Measurements from ENCODE around the gene OXCT2.
A peak's percentile ranks its signal among the peaks of the same experiment; 100 is the strongest.

OXCT2 gene

DNA sequence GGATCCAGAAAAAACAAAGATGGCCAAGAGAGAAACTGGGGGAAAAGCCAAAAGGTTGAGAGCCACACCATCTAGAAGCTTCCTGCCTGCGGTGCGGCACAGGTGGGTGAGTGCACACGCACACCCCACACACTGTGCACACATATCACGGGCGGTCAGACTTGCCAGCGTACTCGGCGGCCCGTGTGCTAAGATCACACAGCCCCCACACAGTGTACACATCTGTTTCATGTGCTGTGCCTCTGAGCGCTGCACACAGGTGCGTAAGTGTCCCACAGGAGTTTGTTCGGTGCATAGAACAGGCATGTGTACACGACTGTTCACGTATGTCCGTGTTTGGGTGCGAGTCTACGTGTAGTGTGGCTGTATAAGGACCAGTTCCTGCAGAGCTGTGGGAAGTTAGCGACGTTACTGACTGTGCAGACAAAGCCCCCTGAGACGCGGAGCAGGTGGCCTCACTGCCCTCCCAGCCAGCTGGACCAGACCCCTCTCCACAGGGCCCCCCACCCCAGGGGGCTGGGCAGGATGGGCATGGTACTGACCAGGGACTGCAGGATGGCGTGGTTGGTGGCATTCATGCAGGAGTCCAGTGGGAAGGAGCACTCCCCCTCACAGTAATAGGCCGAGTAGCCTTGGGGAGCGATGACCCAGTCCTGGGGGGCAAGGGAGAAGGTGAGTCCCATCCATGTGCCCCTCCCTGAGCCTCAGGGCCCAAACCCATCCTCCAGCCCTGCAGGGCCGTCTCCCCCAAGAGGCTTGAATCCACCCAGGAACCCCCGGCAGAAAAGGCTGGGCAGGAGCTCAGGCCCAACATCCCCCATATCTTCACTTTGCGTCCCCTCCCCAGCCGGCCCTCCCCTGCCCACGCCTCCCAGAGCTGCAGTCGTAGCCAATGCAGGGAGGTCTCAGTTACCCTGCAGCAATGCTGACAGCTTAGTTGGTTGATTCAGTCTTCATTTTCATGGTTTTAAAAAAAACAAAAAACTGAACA lies 8.3 kb downstream of the OXCT2 start:
- DNase-seq = no peak

DNA sequence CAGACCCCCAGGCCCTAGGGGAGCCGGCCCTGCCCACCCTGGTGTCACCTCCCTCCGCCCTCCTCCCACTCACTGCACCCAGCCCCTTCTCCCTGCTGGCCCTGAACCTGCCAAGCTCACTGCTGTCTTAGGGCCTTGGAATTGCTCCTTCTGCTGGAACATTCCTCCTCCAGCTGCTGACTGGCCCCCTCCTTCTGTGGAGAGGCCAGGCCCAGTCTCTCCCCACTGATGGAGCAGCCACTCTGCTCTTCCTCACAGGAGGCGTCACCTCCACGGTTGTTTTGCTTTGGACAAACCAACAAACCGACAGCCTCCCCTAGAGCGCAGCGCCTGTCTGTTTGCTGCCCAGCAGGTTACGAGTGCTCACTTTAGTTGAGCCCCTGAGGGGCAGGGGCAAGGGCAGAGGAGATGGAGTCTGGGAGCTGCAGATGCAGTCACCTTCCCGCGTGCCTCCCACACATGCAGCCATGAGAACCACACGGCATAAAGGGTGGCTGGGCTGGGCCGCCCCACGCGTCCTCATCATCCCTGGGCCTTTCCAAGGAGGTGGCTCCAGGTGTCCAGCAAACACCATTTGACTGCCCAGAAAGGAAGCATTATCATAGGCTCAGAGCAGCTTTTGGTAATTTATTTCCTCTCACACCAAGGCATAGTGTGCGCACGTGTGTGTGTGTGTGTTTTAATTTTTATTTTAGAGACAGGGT lies 9.4 kb downstream of the OXCT2 start:
- no peak for DNase-seq

DNA sequence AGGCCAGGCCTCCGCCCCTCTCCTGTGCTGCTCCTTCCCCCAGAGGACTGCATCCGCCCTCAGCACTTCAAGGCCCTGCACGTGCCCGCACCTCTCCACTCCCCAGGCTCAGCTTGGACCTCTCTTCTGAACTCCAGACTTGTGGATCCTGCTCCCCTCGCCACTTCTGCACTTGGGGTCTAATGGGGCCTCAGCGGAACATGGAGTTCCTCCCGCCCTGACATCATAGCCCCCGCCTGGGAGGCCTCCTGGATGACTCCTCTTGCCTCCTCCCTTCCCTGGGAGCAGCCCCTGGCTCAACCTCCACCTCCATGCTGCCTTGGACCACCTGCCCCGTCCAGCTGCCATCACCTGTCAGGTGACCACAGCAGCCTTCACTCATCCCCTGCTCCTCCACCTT lies 10.1 kb downstream of the OXCT2 start:
- DNase-seq = no peak

DNA sequence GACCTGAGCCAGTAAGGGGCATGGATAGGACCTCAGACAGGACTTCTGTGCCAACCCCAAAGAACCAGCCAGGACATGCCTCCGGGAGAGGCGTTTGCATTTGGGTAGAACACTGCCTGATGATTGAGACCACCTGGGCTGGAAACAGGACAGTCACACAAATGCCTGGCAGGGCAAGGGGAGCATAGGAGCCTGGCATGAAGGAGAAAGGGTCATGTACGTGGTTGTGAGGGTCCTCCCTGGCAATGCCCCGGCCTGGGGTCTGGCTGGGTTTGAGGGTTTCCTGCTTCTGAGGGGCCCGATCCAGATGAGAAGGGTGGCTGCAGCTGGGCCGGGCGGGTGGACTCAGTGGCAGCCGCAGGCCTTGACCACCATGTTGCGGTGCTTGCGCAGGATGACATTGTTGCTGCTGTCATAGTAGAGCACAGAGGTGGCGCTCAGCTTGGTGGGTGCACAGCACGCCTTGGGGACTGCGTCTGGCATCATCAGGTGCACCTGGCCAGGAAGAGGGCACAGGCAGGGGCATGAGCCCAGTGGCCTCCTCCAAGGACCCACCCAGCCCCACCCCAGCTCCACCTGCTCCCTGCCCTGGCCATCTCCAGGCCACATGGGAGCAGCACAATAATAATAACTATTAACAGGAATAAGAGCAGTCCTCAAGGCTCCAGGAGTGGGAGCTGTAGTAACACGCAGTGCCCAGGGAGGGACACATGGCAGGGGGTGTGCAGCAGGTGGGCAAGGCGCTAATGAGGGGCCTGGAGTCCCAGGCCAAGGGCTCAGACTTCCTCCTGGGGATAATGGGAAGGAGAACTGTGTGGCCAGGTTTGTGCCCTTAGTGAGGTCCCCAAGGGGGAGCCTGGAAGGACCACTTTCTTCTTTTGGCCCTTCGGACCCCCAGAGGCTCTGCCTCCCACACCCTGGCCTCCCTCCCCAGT lies 10.8 kb downstream of the OXCT2 start:
- no peak for DNase-seq

DNA sequence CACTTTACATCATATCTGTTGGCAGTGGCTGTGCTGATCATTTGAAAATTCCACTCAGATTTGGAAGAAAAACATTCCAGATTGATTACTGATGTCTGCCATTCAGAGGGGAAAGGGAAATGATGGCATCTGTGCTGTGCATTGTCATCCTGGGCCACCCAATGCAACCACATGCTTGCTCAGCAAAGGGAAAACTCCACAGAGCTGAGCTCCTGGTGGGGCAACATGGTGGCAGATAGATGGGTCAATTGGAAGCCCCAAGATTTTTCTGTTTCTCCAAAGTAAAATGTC lies 11.8 kb downstream of the OXCT2 start:
- no peak for DNase-seq

DNA sequence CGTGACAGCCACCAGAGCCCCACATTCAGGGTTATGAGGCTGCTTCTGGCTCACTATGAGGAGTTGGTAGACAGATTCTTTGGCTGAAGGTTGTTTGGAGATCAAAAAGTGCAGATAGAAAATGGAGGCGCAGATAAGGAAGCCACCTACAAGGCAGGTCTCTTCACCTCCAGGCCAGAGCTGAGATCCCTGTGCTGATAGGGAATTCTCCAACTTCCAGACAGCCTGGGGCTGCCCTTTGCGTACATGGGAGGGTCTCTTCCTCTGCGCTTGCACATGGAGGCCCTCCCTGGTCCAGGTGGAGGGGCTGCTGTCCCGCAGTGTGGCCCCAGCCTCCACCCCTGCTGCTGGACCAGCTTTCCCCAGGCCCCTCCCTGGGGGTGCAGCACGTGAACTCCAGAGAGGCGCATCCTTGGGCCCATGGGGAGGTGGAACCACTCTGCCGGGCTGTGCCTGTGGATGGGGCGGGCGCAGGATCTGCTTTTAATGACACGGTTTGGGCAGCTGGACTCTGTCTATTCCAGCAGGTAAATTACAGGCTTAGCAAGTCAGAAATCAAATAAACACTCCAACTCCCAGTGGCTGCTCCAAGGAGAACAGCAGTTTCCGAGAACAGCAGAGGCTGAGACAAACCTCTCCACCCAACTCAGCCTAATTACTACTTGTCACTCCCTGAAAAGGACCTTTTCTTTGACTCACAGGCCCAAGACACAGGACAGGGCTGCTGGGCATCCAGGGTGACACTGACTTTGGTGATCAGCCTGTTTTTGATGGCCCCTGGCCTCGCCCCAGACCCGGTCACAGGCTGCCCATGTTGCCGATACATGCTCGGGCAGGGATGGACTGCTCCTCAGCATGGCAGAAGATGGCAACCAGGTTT lies 12.4 kb downstream of the OXCT2 start:
- no peak for DNase-seq

DNA sequence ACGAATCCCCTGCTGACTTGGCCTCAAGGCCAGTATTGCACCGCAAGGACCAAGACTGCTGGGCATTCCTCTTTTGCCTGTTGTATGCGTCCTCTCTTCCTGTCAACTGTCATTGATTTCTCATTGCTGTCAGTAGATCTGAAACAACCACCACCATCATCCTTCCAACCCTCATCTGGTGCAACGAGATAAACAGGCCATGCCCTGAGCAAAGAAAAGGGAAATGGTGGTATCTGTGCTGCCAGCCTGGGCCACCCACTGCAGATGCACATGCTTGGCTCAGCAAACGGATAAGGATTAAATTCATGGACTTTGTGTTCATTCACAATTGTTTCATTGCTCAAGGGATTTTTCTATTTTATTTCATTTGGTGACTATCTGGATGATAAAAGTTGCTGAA lies 13.6 kb downstream of the OXCT2 start:
- peak; percentile 96 for DNase-seq

DNA sequence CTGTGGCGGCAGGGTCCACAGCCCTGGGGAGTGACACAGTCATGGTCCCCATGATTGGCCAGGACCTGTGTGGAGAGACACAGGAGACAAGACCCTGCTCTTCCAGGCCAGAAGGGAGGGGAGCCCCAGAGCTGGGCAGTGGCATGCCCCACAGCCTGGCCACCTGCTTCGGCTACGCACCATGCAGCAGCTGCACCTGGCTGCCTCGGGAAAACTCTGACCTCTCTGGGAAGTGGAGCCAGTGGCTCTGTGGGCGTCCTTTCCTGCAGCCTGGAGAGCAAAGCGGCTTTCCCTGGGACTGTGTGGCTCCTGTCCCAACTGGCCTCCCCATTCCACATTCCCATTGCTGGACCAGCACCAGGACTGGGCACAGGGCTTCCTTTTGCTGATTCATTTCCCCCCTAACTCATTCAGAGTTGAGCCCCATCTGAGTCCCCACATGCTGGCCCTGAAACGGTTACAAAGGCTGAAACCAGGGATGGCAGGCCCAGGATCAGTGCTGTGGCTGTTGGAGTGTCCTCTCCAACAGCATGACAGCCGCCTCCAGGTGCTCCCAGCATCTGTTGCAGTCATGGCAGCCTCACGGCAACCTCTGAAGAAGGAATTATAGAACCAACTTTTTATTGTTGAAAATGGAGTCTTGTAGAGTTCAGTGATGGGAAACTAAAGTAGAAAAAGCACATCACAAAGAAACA lies 15.0 kb downstream of the OXCT2 start:
- DNase-seq = no peak

DNA sequence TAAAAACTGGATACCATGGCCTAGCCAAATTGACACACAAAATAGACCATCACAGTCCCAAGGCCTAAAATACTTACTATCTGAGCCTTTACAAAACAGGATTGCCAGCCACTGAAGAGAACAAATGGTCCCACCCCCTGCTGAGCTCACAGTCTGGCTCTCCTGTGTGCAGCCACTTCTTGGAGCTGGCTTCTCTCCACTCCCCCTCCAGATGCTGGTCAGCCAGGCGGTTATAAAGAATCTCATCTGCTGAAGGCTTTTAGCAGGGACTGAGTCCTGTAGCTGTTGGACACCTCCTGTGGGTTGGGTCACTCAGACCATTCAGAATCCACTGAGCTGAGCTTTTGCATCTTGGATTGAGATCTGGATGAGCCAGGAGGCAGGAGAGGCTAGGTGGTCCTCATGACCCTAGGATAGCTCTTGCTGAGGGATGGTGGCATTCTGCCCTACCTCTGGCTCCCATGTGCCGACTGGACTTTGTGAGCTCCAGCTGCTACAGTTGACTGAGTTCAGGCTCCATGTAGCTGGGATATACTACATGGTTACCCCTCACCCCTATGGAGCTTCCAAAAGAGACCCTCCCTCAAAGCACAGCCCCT lies 16.1 kb downstream of the OXCT2 start:
- no peak for DNase-seq

DNA sequence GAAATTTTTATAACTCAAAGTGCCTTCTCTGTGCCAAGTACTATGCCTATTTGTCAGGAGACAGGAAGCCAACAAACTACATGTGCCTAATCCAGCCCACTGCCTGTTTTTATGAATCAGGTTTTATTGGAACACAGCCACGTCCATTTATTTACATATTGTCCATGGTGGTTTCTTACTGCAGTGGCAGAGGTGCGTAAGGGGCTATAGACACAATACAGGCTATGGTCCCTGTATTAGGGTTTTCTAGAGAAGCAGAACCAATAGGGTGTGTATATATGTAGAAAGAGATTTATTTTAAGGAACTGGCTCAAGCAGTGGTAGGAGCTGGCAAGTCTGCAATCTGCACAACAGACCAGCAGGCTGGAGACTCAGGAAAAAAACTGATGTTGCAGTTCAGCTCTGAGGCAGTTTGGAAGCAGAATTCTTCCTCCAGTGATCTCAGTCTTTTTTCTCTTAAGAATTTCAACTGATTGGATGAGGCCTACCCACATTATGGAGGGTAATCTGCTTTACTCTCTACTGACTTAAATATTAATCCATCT lies 17.1 kb downstream of the OXCT2 start:
- DNase-seq = no peak

DNA sequence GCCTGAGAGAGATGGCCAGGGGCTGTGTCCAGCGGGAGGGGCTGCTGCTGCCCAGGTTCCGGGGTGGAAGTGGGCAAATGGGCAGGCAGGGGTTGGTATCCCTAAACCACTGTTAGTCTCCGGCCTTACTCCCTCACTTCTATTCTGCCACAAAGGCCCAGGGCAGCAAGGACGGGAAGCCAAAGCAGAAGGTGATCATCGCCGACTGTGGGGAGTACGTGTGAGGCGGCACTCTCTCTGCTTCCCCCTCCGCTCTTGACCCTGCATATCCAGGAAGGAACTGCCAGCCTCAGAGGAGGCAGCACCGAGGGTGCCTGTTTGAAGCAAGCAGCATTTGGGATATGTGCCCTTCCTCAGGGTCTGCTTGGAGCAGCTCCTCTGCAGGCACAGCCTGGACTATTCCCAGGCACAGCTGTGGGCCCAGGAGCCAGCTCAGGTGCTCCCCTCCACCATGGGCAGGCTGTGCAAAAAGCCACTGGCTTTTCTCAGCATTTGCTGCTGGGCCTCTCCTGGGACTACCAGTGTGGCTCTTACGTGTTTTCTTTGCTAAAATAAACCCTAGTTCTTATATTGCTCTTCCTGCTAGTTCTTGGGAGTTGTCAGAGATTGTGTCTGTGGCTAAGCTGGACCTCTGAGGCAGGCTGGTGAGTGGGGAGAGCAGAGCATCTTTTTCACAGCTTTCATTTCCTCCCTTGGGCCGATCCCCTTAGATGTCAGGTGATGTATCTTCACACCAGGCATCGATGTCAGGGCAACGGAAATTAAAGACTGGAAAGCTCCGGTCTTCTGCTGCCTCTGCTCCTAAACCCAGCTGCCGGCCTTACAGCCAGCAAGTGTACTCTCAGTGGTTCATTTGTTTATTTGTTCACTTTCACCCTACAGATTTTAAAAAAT lies 17.8 kb downstream of the OXCT2 start:
- DNase-seq = no peak

DNA sequence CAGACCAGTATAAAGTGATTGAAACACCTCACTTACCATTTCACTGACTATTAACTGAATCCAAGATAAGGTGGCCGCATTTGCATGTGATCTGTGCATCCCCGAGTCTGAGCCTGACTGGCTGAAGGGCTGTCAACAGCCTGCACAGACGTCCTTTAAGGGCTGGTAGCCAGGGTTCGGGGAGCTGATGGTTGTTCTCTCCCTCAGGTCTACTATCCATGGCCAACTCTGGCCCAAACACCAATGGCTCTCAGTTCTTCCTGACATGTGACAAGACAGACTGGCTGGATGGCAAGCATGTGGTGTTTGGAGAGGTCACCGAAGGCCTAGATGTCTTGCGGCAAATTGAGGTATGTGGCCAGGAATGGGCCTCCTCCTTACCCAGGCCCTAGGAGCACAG lies 18.4 kb downstream of the OXCT2 start:
- no peak for DNase-seq

DNA sequence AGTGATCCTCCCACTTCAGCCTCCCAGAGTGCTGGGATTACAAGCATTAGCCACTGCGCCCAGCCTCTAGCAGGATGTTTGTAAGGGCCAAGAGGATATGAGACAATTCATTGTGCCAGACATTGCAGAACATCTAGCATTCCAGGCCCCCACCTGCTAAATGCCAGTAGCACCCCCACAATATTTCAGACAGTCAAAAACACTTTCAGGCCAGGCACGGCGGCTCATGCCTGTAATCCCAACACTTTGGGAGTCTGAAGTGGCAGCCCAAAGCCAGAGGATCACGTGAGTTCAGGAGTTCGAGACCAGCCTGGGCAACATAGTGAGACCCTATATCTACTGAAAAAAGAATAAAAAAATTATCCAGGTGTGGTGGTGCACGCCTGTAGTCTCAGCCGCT lies 19.6 kb downstream of the OXCT2 start:
- DNase-seq = no peak

DNA sequence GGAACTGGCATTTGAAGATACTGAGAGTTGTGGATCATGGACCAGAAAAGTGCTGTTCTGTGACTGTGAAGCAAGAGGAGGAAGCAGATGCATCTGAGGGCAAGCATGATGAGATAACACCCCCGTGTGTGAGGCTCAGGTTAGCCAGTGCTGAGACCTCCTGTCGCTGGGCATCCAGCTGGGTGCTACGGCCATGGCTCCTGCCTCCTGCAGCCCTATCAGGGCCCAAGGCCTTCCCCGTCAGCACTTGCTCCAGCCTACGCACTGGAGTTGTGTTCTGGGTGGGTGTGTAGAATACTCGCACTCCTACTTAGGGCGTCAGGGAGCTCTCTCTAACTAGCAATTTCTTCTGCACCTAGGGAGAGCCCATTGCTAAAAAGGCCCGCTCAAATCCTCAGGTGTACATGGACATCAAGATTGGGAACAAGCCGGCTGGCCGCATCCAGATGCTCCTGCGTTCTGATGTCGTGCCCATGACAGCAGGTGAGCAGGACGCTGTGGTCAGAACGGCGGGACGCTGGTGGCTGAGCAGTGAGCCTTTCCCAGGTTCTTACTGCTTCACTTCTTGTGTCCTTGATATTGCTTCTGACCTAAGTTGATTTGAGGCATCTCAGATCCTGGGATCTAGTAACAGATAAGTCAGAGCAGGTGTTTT lies 26.0 kb downstream of the OXCT2 start:
- DNase-seq = no peak

DNA sequence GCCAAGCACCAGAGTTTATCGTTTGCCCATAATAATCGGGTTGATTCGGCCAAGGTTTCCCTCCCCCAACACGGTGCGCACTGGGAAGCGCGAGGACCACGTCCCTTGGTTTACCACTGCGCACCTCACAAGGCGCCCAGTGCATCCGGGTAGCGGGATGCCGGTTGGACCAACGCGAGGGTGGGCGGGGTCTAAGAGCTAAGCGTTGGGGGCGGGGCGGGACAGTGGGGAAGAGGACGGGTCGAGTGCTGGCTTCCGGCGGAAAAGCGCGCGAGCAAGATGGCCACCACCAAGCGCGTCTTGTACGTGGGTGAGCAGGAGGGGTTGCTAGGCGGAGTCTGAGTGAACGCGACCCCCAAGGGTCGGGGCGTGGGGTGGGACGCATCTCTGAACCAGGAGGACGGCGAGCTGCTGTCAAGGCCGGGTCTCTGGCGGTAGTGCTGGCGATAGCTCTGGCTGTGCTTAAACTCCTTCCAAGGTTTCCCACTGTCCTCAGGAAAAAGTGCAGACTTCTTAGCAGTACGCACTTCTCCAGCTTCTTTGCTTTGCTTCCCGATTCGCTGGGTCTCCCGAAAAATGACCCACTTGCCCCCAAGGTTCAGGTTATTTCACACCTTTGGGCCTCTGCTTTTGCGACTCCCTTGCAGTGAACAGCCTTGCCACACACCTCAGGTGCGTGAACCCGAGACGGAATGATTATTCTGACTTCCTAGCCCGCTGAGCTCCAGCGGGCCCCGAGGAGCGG lies 32.4 kb downstream of the OXCT2 start, which contains the start of gene PPIE:
TSS of gene PPIE (plus strand) at position 261 of the 745 bp plus-strand sequence. CDS start at position 280, 19 bp downstream.
- peak; percentile 99 for DNase-seq

DNA sequence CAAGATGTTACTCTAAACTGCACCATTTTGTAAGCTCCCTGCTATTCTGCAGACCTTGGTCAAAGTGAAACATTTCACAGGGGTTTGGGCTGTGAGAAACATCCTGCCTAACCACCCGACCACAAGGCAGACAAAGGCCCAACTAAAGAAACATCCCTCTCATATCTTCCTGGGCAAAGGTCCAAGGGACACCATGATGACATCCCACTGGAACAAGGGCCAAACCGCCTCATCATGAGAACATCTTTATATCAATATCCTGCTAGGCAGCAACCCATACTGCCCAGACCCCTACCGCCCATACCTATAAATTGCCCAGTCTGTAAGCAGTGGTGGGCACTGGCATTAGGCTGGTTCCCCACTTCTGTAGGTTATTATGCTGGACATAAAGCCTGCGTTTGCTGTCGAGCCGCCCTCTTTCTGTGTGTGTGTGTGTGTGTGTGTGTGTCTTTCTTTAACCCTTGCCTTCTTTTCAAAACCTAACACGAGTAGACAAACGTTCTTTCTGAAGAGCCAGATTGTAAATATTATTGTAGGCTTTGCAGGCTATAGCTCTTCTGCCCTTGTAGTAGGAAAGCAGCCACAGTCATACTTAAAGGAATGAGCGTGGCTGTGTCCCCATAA lies 33.5 kb downstream of the OXCT2 start:
- peak; percentile 18 for DNase-seq

DNA sequence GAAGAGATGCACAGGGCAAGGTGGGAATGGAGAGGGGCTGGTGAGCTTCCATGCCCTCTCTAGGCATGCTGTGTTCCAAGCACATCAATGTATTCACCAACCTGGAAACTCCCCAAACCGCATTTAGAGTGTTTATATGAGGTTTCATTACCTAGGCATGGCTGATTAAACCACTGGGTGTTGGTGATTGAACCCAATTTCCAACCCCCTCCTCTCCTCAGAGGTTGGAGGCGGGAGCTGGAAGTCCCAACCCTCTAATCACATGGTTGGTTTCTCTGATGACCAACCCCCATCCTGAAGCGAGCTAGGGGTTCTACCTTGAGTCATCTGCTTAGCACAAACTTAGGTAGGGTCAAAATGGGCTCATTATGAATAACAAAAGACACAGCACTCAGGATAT lies 35.4 kb downstream of the OXCT2 start:
- DNase-seq = no peak

DNA sequence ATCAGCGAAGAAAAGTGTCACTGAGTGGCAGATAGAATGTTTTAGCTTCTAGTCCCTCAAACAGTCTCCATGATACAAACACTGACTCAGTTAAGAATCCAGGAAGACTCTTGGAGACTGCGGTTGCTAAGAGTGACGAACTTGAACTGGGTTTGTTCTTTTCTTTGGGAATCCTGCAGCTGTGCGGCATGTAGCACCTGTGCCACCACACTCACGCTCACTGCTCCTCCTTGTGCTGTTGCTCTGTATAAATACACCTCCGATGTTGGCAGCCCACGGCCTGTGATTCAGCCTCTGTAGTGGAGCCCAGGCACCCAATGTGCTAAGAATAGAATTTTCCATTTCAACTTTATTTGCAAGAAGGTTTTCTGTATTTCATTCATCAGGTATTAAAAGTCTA lies 38.0 kb downstream of the OXCT2 start:
- no peak for DNase-seq
